ENCODE results near the gene DMAC2L.
"Not testable (repeated sequence)": the region's sequence is repeated elsewhere in the genome, so short reads cannot be mapped to it uniquely, and the experiment has no call there.

Gene DMAC2L

DNA sequence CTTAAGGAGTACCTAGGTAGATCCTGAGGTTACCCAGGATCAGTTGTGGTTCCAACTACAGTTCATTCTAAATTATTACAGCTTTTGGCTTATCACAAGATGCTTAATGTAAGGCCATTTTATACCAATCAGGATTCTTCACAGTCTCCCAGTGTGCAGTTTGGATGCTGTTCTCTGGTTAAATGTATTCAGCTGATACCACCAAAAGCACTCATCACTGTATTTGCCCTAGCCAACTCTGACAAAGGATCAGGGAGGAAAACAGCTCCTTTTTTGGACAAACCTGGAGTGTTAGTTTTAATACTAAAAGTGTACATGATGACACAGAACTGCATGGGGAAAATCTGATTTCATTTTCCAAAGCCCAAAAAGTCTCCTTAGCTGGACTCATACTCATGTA is 19.5 kb downstream of the DMAC2L start:
- no peak for DNase-seq

DNA sequence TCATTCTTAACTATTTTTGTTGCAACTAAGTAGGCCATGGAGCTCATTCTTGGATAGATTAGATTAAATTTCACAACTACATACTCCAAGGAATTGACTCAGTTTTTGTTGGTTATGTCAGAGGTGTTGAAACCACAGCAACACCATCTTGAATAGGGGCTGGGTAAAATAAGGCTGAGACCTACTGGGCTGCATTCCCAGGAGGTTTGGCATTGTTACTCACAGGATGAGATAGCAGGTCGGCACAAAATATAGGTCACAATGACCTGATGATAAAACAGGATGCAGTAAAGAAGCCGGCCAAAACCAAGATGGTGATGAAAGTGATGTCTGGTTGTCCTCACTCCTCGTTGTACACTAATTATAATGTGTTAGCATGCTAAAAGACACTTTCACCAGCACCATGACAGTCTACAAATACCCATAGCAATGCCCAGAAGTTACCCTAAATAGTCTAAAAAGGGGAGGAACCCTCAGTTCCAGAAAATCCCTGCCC is 20.9 kb downstream of the DMAC2L start:
- no peak for DNase-seq

- DNase-seq, result peak; percentile 3
These were observed 22.1 kb downstream of the DMAC2L start for GRCh38 chr14:50334211-50334610.

DNA sequence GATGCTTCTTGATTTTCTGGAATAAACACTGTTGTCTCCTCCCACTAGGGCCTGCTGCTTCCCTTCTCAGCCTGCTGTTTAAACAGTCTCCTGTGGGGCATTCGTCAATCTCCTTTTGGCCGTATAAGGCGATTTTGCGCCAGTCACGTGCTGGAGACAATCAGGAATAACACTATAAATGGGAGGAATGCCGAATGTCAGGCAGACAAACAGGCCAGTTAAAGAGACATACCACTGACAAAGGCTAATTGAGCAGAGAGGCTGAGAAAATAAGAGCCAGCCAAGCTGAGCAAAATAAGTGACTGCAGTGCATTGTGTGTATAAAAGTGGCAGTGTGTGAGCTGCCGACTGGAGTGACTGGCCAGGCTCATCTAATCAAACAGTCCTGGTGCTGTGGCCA is 23.3 kb downstream of the DMAC2L start:
- peak; percentile 91 for DNase-seq

DNA sequence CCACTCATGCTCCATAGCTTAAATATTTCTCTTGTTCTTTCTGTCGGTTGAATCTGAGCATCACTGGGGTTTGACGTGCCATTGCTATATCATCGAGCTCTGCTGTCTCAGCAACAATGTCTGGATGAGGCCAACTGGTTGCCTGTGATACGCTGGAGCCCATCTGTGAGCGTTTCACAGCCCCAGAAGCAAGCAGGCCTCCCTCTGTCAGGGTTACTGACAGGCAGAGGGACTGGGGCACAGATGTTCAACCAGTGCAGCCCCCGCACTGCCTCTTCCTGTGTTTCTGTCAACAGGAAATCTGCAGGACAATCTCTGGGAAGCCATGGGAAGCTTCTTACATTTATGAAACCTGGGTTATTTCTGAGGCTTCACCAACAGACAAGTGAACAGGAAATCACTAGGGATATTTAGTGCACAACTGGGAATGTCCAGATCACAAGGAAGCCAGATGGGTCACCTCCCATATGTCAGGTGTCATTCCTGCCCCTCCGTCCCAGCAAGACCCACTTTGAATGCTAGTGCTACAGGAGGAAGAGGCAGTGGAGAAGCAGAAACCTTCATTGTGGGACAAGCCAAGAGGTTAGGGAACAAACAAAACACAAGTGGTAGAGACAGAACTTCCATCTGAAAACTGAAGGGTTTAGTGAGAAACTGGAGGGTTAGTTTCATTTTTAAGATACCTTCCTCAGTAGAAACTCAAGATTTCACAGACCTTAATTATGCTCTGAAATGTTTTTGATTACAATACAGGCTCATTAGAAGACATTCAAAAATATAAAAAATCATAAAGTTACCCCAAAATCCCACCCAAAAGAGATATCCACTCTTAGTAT is 24.1 kb downstream of the DMAC2L start:
- DNase-seq, result peak; percentile 49

- DNase-seq, result no peak
These were observed 26.5 kb downstream of the DMAC2L start for GRCh38 chr14:50338587-50338986.

GRCh38 chr14:50339178-50339804 is 27.2 kb downstream of the DMAC2L start:
- peak; percentile 10 for DNase-seq

DNA sequence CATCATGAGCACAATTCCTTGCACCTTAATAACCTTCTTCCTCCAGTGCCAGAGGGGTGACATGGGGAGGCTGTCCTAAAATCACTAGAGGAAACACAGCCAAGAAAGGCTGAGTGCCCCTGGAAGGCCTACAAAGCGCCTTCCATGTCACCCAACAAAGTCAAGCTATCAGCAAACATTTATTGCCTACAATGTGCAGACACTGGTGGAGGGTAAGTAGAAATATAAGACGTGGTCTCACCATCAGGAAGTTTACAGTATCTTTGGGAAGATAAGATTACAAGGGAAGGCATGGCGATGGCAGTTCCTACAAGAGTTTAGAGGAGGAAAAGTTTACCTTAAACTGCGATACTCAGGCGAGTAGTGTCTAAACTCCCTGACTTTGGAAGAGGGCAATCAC is 27.9 kb downstream of the DMAC2L start:
- DNase-seq, result no peak

DNA sequence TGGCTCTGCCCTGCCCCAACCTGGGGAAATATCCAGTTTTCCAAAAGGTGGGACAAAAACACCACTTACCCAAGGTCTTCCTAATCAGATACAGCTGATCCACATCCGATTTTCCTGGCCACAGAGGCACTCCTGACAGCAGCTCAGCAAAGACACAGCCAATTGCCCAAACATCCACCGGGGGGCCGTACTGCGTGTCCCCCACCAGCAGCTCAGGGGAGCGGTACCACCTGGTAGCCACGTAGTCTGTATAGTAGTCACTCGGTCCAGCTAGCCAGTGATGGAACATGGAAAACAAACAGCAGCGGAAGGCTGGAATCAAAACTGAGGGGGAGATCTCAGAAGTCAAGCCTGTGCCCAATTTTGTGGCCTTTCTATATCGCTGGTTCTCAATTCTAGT is 28.8 kb downstream of the DMAC2L start:
- DNase-seq, result no peak

- DNase-seq, result peak; percentile 75
These were observed 30.3 kb downstream of the DMAC2L start for GRCh38 chr14:50342221-50343078.

GRCh38 chr14:50343434-50343833 is 31.3 kb downstream of the DMAC2L start:
- no peak for DNase-seq

- no peak for DNase-seq
These were observed 32.1 kb downstream of the DMAC2L start for GRCh38 chr14:50344116-50344775.

DNA sequence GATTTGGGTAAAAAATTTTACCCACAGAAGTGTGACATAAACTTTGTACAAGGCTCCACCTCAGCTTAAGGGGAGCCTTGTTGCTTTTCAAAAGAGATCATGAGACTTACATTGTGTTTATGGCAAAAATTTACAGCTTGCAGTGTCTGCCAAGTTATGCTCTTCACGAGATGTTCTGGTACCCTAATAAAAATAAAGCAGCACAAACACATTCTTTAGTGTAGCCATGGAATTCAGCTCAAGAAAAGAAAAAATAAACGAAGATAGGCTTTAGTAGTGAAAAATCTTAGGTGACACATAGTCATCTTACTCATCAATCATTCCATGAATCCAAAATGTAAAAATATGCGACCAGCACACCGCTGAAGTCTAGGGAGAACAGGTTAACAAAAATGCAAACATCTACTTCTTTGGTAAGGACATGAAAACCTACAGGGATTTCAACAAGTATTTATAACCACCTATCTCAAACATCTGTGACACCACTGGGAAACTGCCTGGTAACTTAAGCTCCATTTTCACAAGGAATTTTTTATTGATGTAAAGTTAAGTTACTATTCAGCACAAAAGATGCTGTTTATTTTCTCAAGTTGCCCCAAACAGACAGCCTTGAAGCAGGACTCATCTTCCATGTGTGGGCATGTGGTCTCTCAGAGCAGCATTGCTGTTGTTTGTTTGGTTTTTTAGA is 32.9 kb downstream of the DMAC2L start:
- no peak for DNase-seq

DNA sequence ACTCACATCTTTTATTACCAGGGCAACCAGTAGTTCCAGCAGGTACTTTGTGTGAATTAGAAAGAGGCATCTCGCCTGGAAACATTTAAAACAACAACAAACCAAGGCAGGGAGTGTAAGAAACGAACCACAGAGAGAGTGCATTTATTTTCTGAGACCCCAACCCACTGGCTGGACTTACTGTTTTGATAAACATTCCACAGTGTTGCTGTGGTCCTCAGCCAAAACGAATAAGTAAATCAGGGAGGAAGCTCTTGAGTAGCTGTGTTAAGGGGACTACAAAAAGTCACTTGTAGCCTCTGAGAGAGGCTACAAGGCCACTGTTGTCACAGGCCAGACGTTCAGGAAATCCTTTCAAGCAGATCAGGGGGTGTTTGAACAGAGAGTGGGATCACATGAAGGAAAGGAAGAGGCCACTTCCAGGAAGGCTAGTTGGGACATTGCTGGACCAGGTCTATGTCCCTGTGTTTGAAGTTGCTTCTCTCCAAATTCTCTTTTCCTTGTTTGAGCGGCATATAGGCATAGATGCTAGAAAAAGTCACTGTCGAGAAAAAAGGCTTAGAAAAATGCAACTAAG is 33.8 kb downstream of the DMAC2L start:
- DNase-seq, result no peak

- DNase-seq, result peak; percentile 63
These were observed 35.4 kb downstream of the DMAC2L start for GRCh38 chr14:50347521-50347920.

DNA sequence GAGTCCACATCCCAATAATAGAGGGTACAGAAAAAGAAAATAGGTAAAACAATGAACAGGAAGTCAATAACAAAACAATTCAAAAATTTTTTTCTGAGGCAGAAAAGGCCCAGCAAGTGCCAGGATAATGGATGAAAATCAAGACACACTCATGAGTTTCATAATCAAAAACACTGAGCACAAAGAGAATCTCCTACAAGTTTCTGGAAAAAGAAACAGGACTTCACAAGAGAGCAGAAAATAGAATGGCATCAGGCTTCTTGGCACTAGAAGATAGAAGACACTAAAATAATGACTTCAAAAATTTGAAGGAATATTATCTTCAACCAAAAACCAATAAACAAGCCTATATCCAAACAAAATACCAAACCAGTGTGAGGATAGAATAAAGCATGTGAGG is 36.8 kb downstream of the DMAC2L start:
- DNase-seq, result no peak

DNA sequence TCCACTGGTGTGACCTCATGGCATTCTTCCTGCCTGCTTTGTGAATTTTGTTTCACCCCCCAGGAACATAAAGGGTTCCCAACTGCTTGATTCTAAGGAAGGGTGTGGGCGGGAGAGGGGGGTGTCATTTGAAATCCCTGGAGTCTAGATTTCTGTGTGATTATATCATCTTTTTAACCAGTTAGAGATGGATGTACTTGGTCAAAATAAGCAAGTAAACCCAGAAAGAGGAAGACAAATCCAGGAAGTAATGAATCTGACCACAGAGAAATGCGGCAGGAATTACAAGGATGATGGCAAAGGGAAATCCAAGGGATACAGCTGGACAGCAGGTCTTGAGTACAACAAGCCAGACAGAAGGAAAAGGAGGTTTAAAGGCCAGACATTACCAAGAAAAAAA is 38.9 kb downstream of the DMAC2L start:
- no peak for DNase-seq

GRCh38 chr14:50352584-50352983 is 40.5 kb downstream of the DMAC2L start:
- no peak for DNase-seq

DNA sequence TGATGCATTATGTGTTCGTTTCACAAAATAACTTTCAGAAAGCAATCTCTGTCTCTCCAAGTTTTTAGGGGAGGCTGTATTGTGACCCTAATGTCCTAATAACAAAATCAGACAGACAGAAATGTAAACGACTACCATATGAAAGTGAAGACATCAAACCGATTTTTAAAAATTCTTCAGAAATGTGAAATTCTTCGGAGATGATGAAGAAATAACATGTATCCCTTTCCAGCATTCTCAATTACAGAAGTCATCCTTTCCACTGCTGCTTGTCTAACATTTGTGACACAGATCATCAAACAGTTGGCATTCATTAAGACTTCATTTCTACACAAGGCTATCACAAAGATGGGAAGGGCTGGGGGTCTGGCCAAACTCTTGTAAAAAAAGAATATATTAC is 41.0 kb downstream of the DMAC2L start:
- no peak for DNase-seq

DNA sequence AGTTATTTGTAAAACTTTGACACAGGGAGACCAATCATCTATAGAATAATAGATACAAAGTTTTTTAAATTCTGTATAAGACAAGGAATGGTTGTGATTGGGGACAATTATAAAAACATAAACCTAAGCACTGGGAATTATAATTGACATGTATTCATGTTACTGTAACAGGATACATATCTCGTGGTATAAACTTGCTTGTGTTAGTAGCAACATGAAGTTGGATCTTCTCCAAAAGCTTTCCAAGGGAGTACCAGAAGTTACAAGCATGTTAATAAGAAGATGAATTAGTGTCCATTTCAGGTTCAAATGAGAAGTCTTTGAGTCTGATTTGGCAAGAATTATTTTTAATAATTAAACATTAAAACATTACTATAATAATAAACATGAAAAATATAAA is 42.4 kb downstream of the DMAC2L start:
- DNase-seq, result no peak

DNA sequence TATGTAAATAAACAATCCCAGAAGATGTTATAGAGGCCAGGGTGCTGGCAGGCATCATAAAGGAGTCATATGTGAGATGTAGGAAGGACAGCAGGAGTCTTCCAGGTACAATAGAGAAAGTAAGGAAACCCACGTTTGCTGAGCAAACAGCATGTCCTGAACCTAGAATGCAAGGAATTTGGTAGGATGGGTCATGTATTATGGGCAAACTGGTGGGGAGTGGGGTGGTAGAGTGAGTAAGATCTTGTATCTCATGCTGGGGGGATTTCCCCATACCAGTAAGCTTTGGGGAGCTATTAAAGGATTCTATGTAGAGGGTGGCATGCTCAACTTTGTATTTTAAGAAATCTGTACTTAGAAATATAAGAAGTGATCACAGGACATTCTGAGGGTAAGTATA is 43.6 kb downstream of the DMAC2L start:
- DNase-seq, result no peak

DNA sequence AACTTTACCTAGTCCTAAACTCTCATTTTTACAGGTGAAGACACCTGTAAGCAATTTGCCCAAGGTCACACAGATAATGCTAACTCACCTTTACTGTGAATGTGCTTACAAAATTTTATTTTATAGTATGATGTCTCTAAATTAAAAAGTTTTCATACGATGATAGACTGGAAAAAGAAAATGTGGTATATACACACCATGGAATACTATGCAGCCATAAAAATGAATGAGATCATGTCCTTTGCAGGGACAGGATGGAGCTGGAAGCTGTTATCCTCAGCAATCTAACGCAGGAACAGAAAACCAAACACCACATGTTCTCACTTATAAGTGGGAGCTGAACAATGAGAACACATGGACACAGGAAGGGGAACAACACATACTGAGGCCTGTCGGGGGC is 44.2 kb downstream of the DMAC2L start:
- not testable (repeated sequence) for DNase-seq
